SHP77 (cell line): ENCODE results near the gene LRRC8D.
"Not testable (repeated sequence)": the region's sequence is repeated elsewhere in the genome, so short reads cannot be mapped to it uniquely, and the experiment has no call there.

Experiments used
- DNase-seq, 2 experiments: peaks; one replicate each; lab custom pipeline; 2025; lab: John Stamatoyannopoulos, UW

LRRC8D gene

DNA sequence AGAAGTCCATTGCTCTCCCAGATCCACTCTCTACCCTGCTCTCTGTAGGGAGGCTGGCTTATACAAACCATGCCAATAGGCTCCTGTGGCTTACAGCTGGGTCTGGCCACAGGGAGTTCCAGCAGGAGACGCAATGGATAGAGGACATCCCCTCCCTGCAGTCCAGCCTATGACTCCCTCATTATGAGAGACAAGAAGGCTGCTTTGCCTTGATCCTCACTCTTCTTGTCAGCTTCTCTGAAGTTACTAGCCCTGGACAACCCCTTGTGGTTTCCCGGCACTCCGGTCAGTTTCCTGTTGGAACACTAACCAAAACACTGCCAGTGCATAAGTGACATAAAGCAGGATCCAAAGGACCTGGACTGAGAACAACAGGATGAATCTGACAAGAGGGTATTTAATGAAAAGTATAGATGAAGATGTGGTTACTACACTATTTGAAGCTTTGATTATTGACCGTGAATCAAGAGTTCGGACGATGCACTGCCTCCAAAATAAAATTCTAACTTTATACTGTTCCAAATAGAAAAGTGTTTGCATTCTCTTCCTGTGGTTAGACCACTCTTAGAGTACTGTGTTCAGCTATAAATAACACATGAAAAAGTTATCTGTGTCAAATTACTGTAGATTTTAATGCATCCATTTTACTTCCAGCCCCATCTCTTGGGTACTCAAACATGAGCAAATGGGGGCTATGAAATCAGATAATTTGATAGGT is 141.4 kb downstream of the LRRC8D start:
- DNase-seq, result no peak

GRCh38 chr1:89962742-89963075 is 141.9 kb downstream of the LRRC8D start:
- no peak for DNase-seq

DNA sequence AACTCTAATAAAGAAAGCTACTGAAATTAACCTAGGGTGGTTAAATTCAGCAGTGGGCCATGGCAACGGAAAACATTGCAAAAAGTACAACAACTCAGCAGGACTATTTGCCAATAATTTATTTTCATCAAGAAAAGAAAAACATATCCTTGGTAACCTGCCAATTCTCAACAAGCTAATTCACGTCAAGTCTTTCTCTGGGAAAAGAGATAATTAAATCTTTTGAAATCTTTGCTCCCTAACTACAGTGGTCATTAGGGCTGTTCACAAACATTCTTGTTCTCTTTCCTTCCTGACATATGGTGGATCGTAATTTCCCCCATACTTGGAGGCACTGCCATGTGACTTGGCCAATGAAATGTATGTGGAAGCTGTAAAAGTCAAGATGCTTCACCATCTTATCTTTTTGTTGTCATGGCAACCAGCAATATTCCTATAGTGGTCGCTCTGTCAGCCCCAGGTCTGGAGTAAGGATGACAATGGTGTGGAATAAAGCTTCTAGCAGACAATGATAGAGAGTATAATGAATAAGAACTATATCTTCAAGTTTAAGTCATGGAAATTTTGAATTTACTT is 144.4 kb downstream of the LRRC8D start:
- DNase-seq, result no peak

GRCh38 chr1:89966656-89967055 is 145.8 kb downstream of the LRRC8D start:
- no peak for DNase-seq

- DNase-seq, result no peak
Measured at GRCh38 chr1:89971600-89971999, 150.8 kb downstream of the LRRC8D start.

GRCh38 chr1:89972024-89972423 is 151.2 kb downstream of the LRRC8D start:
- no peak for DNase-seq

DNA sequence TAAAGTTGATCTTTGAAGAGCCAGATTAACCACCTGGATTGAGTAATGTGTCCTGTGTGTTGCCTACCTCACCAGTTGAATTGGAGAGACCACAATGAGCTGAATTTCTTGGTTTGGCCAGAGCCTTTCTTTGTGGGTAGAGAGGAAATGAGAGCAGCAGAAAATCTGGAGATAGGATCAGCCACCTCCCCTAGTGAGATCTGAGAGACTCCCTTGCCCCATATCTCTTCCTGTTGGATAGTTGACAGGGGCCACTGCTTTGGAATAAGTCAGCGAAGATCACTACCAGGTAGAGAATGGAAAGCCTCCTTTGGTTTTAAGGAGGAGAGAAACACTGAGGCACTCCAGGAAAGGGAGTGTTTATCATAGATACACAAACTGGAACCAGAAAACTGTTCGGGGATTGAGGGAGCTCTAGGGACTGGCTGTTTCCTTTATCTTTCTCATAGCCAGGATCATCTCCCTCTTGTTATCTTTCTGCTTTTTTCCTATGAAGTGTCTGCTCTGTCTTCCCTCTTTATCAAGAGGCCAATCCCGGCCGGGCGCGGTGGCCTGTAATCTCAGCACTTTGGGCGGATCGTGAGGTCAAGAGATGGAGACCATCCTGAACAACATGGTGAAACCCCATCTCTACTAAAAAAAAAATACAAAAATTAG is 152.8 kb downstream of the LRRC8D start:
- no peak for DNase-seq

DNA sequence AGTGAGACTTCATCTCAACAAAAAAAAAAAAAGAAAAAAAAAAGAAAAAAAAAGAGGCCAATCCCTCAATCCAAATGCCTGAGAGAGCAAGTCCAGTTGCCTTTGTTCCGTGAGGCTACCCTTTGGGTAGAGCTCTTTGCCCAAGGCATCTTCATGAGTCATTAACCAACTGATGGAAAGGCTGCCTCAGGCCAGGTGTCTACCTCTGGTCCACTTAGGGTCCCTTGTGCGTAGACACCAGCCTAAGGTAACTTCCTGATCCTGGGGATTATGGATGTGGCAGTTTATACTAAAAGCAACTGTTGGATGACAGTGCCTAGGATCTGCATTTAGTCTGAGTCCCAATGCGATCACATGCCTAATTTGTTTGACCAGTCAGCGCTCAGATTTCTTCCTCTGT is 153.4 kb downstream of the LRRC8D start:
- no peak for DNase-seq

DNA sequence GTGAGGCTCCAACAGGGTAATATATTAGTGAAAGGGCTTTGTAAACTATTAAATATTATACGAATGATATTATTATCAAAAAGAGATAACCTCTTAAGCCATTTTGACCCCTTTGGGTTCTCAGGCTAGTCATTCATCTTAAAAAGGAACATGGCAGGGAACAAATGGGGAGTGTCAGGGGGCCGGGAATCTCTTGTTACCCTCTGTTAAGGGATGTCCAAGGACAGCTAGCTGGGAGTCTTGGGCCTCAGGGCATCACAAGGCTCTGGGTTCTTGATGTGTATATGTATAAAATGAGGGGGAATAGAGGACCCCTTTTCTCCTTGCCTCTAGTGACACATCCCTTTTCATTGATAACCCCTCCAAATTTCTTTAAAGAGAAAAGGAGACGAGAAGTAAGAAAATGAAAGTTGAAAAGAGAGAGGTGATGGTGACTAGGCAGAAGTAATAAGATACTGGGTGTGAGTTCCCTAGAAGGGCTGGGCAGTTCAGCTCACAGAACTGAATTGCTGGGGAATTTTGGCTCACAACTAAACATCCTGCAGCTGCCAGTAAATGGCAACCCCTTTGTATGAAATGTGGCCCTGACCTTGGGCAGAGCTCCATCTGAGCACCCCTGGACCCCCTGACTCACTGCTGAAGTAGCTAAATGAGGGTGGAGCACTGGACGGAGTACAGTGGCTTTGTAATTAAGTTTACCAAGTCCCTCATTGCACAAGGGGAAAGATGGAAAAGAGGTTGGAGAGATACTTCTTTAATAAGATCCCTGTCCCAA is 154.1 kb downstream of the LRRC8D start:
- DNase-seq, result no peak

DNA sequence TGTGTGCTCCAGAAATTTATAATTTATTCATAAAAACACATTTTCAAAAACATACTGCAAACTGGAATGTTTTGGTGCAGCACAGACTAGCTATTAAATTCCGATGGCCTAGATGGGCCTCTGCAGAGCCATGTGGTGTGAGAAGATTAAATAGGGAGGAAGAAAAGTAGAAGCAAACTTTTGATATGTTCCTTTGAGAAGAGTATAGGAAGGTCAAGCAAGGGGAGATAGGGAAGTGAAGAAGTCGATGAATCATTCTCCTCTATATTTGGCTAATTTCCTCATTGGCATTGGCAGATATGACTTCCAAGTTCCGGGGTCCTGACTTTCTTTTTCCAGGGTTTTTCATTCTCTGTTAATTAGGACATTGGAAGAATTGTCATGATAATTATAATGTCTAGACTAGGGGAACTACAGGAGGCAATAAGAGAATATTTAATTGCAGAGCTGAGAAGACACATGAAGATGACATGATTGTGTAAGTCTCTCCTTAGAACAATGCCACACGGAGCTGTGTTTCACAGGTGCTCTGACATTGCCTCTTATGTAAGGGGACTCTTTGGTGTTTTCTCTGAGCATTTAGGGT is 154.8 kb downstream of the LRRC8D start:
- DNase-seq, result no peak

DNA sequence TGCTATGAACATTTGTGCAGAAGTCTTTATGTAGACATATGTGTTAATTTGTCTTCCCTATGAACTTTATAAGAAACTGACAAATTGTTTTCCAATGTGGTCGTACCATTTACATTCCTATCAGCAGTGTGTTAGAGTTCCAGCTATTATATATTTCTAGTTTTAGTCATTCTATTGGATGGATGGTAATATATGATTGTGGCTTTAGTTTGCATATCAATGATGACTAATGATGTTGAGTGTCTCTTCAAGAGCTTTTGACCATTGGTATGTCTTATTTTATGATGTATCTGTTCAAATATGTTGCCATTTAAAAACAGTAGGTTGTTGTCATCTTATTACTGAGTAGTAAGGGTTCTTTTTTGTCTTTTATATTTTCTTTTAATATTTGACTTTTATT is 157.9 kb downstream of the LRRC8D start:
- DNase-seq, result no peak

- DNase-seq, result no peak
Measured at GRCh38 chr1:89980605-89981004, 159.8 kb downstream of the LRRC8D start.

GRCh38 chr1:89982846-89983245 is 162.0 kb downstream of the LRRC8D start:
- DNase-seq, result not testable (repeated sequence)

DNA sequence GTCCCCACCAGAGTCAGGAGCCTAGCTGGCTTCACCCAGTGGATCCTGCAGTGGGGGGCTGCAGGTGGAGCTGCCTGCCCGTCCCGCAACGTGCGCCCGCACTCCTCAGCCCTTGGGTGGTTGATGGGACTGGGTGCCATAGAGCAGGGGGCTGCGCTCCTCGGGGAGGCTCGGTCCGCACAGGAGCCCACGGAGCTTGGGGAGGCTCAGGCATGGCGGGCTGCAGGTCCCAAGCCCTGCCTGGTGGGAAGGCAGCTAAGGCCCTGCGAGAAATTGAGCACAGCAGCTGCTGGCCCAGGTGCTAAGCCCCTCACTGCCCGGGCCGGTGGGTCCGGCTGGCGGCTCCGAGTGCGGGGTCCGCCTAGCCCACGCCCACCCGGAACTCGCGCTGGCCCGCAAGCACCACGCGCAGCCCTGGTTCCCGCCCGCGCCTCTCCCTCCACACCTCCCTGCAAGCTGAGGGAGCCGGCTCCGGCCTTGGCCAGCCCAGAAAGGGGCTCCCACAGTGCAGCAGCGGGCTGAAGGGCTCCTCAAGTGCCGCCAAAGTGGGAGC is 163.8 kb downstream of the LRRC8D start:
- not testable (repeated sequence) for DNase-seq

DNA sequence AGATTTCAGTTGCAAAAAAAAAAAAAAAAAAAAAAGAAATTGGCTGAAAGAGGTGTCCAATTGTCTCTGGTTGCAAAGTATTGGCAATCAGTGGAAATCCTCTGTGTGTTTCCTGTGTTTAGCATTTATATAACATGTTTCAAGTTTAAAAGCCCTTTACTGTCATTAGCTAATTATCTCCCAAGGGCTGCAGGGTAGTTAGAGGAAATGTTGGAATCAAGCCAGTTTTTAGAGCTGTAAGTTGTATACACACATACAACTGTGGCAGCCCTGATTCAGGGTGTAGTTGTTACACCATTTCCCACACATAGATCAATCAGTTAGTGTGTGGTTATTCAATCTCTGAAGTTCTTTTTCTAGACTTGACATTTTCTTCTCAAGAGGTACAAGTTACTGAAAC is 165.2 kb downstream of the LRRC8D start:
- no peak for DNase-seq
